IPS DF 4.7 (cell line): ENCODE data around the gene EARS2.
"Not testable (repeated sequence)": the region's sequence is repeated elsewhere in the genome, so short reads cannot be mapped to it uniquely, and the experiment has no call there.

Experiments used
- DNase-seq: peaks from one replicate; pipeline ENCODE4 v3.0.0-alpha.2; 2013; ENCODE audit warnings: low spot score; ENCODE audit errors: extremely low read depth

The EARS2 gene

GRCh38 chr16:23483492-23483891 is 73.7 kb downstream of the EARS2 start:
- DNase-seq, result not testable (repeated sequence)

- no peak for DNase-seq
Measured at GRCh38 chr16:23482778-23483177, 74.4 kb downstream of the EARS2 start.

GRCh38 chr16:23480257-23480656 is 76.9 kb downstream of the EARS2 start:
- DNase-seq, result no peak

GRCh38 chr16:23479138-23479537 is 78.0 kb downstream of the EARS2 start:
- DNase-seq, result no peak

- DNase-seq, result no peak
Measured at GRCh38 chr16:23478566-23478965, 78.6 kb downstream of the EARS2 start.

- no peak for DNase-seq
Measured at GRCh38 chr16:23476289-23476688, 80.9 kb downstream of the EARS2 start.
